Spleen (tissue), 7 donors: ENCODE results near the gene KYNU.

Source experiments
- POLR2A ChIP-seq, 3 donors: fragments of 450-650 bp; IDR thresholded peaks; one replicate each; pipeline ENCODE4 v1.5.1; 2017; ENCODE audit warnings: antibody characterized with exemption in 3 of 3, mild to moderate bottlenecking in 1 of 3
- POLR2AphosphoS5 ChIP-seq, 3 donors: sonication (generic); formaldehyde crosslinking; IDR thresholded peaks; one replicate each; pipeline ENCODE4 v1.5.1; 2017; ENCODE audit warnings: antibody characterized with exemption in 3 of 3
- TF ChIP-seq, protein P1 (sequence below), 11 experiments: fragments of 200-600 bp in 7 of 11; fragments of 450-650 bp in 4 of 11; sonication (generic) in 4 of 11; IDR thresholded peaks in 8 of 11; conservative IDR thresholded peaks in 3 of 11; 1 replicate in 7 of 11; 2 replicates in 4 of 11; pipeline versions ENCODE4 v1.4.0 to v1.8.0; 2016 to 2021; ENCODE audit warnings: antibody characterized with exemption in 11 of 11, inconsistent platforms in 4 of 11, mild to moderate bottlenecking in 1 of 11
- donor health status: DM: no; HTN: no; CAD: no; lungs with moderate emphysema.
- donor health status: DM: no; HTN: no; CAD: no.
- donor health status: DM: no; HTN: no; CAD: no.

DNA sequence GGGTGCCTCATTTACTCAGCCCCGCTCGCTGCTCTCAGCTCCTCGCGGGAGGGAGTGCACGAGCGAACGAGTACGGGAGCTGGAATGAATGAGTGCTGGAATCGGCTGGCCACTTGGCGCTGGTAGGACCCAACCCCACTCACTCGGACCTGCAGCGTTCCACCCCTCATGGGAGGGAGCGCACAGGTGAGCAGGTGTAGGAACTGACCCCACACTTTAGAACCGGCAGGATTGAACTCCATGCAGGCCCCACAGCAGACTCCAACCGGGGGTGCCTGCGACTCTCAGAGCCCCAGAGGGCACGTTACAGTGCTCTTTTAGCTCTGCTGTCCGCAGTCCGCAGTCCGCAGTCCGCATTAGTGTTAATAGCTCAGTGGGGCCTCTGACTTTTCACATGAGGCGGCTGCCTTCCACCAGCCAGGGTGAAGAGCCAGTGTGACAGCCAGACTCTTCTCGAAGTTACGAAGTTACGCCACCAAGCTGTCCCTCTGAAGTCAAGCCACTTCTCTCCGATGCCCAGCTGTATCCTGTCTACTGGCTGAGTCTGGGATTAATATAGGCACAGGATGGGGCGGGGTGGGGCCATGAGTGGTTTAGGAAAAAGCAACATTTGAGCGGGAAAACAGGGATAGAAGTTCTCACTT, 149.1 kb downstream of the KYNU start:
- TF ChIP-seq, protein P1, sequence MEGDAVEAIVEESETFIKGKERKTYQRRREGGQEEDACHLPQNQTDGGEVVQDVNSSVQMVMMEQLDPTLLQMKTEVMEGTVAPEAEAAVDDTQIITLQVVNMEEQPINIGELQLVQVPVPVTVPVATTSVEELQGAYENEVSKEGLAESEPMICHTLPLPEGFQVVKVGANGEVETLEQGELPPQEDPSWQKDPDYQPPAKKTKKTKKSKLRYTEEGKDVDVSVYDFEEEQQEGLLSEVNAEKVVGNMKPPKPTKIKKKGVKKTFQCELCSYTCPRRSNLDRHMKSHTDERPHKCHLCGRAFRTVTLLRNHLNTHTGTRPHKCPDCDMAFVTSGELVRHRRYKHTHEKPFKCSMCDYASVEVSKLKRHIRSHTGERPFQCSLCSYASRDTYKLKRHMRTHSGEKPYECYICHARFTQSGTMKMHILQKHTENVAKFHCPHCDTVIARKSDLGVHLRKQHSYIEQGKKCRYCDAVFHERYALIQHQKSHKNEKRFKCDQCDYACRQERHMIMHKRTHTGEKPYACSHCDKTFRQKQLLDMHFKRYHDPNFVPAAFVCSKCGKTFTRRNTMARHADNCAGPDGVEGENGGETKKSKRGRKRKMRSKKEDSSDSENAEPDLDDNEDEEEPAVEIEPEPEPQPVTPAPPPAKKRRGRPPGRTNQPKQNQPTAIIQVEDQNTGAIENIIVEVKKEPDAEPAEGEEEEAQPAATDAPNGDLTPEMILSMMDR (IDR thresholded peaks at IDR 0.05 in 8 of 11, conservative IDR thresholded peaks at IDR 0.05 in 3 of 11) = no peak
- TF ChIP-seq POLR2A (IDR thresholded peaks at IDR 0.05) = no peak
- TF ChIP-seq POLR2AphosphoS5 (IDR thresholded peaks at IDR 0.05) = no peak
